ENCODE measurements around the gene ZNF593. TPM values are rescaled to one million over a fixed set of nuclear protein-coding genes. Genes with fewer than 3 reads are reported as not detected.

ZNF593 gene
- total and polyA plus RNA-seq, 9 of the 15 experiments (the other 6 are each of a cell fraction or from before 2014, with no cell fraction given), result 9.8 to 334 (median 48.2) TPM

DNA sequence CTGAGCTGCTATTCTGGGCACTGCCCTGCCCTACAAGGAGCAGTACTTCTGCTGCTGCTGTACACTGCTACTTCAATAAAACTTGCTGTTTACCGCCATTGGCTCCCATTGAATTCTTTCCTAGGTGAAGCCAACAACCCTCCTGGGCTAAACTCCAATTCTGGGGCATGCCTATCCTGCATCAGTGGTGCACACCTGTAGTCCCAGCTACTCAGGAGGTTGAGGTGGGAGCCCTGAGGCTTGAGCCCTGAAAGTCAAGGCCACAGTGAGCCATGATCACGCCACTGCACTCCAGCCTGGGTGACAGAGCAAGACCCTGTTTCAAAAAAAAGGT is 36.9 kb upstream of the ZNF593 start (continued):
- TF ChIP-seq, protein P1, sequence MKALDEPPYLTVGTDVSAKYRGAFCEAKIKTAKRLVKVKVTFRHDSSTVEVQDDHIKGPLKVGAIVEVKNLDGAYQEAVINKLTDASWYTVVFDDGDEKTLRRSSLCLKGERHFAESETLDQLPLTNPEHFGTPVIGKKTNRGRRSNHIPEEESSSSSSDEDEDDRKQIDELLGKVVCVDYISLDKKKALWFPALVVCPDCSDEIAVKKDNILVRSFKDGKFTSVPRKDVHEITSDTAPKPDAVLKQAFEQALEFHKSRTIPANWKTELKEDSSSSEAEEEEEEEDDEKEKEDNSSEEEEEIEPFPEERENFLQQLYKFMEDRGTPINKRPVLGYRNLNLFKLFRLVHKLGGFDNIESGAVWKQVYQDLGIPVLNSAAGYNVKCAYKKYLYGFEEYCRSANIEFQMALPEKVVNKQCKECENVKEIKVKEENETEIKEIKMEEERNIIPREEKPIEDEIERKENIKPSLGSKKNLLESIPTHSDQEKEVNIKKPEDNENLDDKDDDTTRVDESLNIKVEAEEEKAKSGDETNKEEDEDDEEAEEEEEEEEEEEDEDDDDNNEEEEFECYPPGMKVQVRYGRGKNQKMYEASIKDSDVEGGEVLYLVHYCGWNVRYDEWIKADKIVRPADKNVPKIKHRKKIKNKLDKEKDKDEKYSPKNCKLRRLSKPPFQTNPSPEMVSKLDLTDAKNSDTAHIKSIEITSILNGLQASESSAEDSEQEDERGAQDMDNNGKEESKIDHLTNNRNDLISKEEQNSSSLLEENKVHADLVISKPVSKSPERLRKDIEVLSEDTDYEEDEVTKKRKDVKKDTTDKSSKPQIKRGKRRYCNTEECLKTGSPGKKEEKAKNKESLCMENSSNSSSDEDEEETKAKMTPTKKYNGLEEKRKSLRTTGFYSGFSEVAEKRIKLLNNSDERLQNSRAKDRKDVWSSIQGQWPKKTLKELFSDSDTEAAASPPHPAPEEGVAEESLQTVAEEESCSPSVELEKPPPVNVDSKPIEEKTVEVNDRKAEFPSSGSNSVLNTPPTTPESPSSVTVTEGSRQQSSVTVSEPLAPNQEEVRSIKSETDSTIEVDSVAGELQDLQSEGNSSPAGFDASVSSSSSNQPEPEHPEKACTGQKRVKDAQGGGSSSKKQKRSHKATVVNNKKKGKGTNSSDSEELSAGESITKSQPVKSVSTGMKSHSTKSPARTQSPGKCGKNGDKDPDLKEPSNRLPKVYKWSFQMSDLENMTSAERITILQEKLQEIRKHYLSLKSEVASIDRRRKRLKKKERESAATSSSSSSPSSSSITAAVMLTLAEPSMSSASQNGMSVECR (CRISPR knock-in tag; IDR thresholded peaks at IDR 0.05), result 0 out of 2 replicates have a peak, but pooled peaks have one; percentile 45
- TF ChIP-seq JUN (IDR thresholded peaks at IDR 0.05; ENCODE audit: borderline replicate concordance, low read depth, low read length) (no peak), JUN (CRISPR knock-in tag; IDR thresholded peaks at IDR 0.05; ENCODE audit: borderline replicate concordance) (0 out of 2 replicates have a peak, but pooled peaks have one; percentile 55), ZBTB33 (CRISPR knock-in tag; IDR thresholded peaks at IDR 0.05) (0 out of 2 replicates have a peak, but pooled peaks have one; percentile 37), ETV6 (IDR thresholded peaks at IDR 0.05; ENCODE audit: borderline replicate concordance in 1 of 2, low read depth in 2 of 2, low read length in 1 of 2) (no peak), ETV6 (CRISPR knock-in tag; IDR thresholded peaks at IDR 0.05; ENCODE audit: borderline replicate concordance) (no peak), ZNF785 (CRISPR knock-in tag; IDR thresholded peaks at IDR 0.05) (no peak), FOXA3 (CRISPR knock-in tag; conservative IDR thresholded peaks at IDR 0.05 in 1 of 2, IDR thresholded peaks at IDR 0.05 in 1 of 2) (0 out of 4 replicates have a peak, but pooled peaks of 1 of the 2 experiments have one; percentile 58), ZBTB11 (CRISPR knock-in tag; IDR thresholded peaks at IDR 0.05) (no peak), ZNF280B (CRISPR knock-in tag; IDR thresholded peaks at IDR 0.05) (no peak), RFX7 (CRISPR knock-in tag; IDR thresholded peaks at IDR 0.05) (no peak), MAX (CRISPR knock-in tag; IDR thresholded peaks at IDR 0.05) (peak; percentile 24), ZNF23 (CRISPR knock-in tag; IDR thresholded peaks at IDR 0.05) (no peak)
- TF ChIP-seq, protein P2, sequence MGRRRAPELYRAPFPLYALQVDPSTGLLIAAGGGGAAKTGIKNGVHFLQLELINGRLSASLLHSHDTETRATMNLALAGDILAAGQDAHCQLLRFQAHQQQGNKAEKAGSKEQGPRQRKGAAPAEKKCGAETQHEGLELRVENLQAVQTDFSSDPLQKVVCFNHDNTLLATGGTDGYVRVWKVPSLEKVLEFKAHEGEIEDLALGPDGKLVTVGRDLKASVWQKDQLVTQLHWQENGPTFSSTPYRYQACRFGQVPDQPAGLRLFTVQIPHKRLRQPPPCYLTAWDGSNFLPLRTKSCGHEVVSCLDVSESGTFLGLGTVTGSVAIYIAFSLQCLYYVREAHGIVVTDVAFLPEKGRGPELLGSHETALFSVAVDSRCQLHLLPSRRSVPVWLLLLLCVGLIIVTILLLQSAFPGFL (CRISPR knock-in tag; IDR thresholded peaks at IDR 0.05), result peak; percentile 83; the same call in 1 of the 2 replicates
